Neuron (in vitro differentiated cells): ENCODE measurements around the gene CYB561A3.
A peak's percentile ranks its signal among the peaks of the same experiment; 100 is the strongest.
"Not testable (repeated sequence)": the region's sequence is repeated elsewhere in the genome, so short reads cannot be mapped to it uniquely, and the experiment has no call there.

Experiments used
- H2AFZ ChIP-seq: one replicate; pipeline ENCODE4 v1.6.1; 2013; ENCODE audit warnings: low read depth, mild to moderate bottlenecking, inconsistent platforms, low read length, moderate library complexity
- H3K27me3 ChIP-seq: one replicate; pipeline ENCODE4 v1.6.1; 2013; ENCODE audit warnings: low read length; ENCODE audit not compliant: insufficient read depth
- H3K36me3 ChIP-seq: one replicate; pipeline ENCODE4 v1.6.1; 2013; ENCODE audit warnings: low read length; ENCODE audit not compliant: insufficient read depth
- H3K4me1 ChIP-seq: one replicate; pipeline ENCODE4 v1.6.1; 2013; ENCODE audit warnings: low read length; ENCODE audit not compliant: insufficient read depth
- H3K4me3 ChIP-seq: 2 replicates; pipeline ENCODE4 v1.5.1; 2013; ENCODE audit warnings: mild to moderate bottlenecking, low read length, moderate library complexity
- H3K9me3 ChIP-seq: one replicate; pipeline ENCODE4 v1.6.1; 2013; ENCODE audit warnings: low read length

Gene CYB561A3, protein sequence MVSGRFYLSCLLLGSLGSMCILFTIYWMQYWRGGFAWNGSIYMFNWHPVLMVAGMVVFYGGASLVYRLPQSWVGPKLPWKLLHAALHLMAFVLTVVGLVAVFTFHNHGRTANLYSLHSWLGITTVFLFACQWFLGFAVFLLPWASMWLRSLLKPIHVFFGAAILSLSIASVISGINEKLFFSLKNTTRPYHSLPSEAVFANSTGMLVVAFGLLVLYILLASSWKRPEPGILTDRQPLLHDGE

DNA sequence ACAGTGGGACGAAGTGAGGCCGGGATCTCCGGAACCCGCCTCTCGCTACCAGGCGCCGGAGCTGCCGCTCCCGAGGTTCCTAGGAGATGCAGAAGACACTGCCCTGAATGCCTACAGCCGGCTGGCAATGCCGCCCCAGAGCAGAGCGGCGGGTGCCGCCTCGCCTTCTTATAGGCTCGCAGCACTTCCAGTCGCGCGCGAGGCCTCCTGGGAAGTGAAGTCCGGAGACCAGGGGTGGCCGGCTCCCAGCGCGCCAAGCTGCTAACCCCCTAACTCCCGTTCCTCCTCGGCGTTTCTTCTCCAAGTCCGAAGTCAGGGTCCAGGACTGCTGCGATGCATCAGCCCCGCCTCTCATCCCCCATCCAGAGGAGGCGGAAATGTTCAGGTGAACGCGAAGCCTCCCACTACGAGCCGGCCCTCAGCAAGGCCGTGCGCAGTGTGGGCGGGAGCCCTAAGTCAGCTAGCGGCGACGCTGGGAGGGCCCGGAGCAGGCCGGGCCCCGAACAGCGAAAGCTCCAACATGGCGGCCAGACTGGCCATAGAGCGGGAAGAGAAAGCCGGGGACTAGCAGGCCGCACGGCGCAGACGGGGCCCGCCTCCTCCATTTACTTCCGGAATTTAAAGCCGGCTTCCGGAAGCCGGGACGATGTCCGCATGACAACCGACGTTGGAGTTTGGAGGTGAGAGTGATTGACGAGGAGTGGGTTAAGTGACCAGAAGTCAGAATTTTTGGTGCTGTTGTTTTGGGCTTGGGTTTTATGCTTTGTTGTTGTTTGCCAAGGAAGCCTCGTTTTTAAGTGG lies at the start of gene CYB561A3, which contains the start of gene TMEM138:
CYB561A3 (minus strand) TSS at position 142 of the 801 bp plus-strand sequence. CDS start 5,169 bp downstream, outside the sequence.
TMEM138 (plus strand) TSS at position 634 of the 801 bp plus-strand sequence. CDS start 2,017 bp downstream, outside the sequence.
- H3K4me1 ChIP-seq, result peaks cover 11% of the 10 kb centered on the region
- no peaks in the 10 kb centered on the region for H3K9me3 ChIP-seq
- H3K36me3 ChIP-seq, result peaks cover 31% of the 10 kb centered on the region
- peak within 1 kb of the TSS; percentile 87 for H3K4me3 ChIP-seq
- peak within 1 kb of the TSS; percentile 29 for H2AFZ ChIP-seq
- H3K27me3 ChIP-seq, result no peaks in the 10 kb centered on the region

DNA sequence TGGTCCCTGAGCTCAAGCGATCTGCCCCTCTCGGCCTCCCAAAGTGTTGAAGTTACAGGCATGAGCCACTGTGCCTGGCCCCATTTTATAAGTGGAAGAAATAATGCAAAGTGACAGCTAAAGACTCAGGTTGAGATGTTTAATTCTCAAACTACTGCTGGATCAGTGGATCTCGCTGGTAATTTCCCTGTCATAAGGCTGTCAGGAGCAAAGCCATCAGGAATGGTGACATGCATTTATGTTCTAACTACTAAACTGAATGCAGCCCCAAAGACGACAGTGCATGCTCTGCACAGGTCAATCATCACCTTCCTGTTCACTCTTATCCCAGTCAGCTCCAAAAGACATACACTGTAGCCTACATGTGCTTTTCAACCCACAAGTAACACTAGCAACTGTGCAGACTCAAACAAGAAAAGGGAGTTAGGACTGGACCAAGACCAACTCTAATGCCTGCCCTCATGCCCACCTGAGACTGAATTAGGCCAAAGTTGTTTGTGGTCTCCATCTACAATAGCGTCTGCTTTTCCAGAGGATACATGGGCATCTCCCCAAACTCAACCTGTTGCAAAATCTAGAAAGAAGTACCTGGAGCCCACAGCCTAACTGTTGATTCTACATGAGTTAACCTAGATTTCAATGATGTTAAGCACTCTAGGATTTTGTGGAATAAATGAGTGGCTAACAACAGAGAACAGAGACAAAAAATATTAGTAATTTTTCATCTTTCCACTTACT lies 45.5 kb upstream of the CYB561A3 start:
- Histone ChIP-seq H3K36me3 (peaks cover 89% of the 10 kb centered on the region), H3K27me3 (no peaks in the 10 kb centered on the region), H3K4me1 (no peaks in the 10 kb centered on the region), H3K9me3 (no peaks in the 10 kb centered on the region), H2AFZ (no peak overlapping the region), H3K4me3 (no peak overlapping the region)

DNA sequence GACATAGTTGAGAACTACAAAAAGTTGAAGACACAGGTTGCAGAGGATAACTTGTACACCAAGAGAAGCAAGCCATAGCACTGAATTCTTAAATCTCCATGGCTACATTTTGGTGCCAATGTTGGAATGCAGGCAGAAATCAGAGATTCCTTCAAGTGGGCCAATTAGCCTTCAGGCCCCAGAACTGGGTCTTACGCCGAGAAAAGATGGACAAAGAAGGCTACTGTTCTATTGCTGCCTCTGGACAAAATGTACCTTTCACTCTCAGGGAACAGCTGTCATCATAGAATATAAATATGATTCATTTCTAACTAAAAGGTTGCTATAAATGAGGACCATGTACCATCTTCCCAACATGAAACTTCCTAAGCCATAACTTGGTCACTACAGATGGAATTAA lies 44.4 kb upstream of the CYB561A3 start:
- H2AFZ ChIP-seq, result no peak overlapping the region
- H3K4me1 ChIP-seq, result no peaks in the 10 kb centered on the region
- H3K9me3 ChIP-seq, result no peaks in the 10 kb centered on the region
- H3K4me3 ChIP-seq, result no peak overlapping the region
- H3K27me3 ChIP-seq, result no peaks in the 10 kb centered on the region
- H3K36me3 ChIP-seq, result peaks cover 86% of the 10 kb centered on the region

DNA sequence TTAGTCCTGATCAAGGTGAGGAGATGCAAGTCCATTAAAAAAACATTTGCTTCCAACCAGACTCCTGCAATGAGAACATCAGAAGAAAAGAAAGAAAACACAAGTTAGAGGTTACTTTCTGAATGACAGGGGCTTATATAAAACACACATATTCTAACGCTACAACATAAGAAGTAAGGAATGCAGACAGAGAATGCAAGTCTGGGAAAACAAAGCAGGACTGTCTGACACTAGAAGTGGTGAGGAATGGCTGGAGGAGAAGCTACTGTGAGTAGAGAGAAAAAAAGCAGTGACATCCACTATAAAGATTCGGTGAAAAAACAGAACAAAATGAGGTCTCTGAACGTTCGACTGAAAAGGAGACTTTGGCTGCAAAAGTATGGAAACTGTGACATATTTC lies 43.0 kb upstream of the CYB561A3 start:
- Histone ChIP-seq H3K27me3 (no peaks in the 10 kb centered on the region), H3K4me3 (no peak overlapping the region), H3K4me1 (no peaks in the 10 kb centered on the region), H3K36me3 (peaks cover 76% of the 10 kb centered on the region), H3K9me3 (no peaks in the 10 kb centered on the region), H2AFZ (no peak overlapping the region)

DNA sequence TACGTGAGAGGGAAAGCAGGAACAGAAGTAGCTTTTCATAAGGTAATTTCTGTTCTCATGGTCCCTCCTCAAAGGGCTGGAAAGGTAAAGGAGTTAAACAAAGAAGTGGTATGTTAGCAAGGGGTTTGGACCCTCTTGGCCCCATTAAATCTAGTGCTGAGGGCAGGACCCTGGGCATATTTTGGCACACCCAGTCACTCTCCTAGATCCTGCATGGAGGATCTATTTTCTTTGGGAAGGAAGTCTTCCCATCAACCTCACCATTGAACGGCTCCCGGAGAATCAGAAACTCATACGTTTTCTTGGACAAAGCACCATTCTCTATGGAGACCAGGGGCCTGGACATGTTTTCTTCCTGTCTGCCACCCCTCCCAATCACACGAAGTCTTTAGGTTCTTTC lies 42.4 kb upstream of the CYB561A3 start:
- Histone ChIP-seq H3K9me3 (no peaks in the 10 kb centered on the region), H3K4me1 (no peaks in the 10 kb centered on the region), H3K36me3 (peaks cover 73% of the 10 kb centered on the region)

DNA sequence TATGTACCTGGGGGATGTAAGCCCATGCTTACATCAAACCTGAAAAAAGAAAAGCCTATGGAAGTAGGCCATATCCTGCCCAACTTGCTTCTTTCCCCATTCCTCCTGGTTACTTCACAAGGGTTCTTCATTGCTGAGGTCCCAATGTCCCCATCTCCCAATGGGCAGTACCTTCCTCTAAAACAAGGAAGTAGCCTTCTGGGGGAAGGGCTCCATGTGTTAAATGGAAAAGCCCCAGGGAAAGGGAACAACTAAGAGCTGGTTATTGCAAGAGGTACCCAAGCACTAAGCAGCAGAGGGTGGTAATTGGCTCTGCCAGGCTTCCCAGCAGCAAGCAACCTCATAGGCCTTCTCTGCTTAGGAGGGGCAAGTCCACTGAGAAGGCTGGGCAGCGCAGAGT lies 42.0 kb upstream of the CYB561A3 start:
- H3K4me1 ChIP-seq, result no peaks in the 10 kb centered on the region
- H3K27me3 ChIP-seq, result no peaks in the 10 kb centered on the region
- H3K4me3 ChIP-seq, result no peak overlapping the region
- H3K36me3 ChIP-seq, result peaks cover 73% of the 10 kb centered on the region
- H2AFZ ChIP-seq, result no peak overlapping the region
- H3K9me3 ChIP-seq, result no peaks in the 10 kb centered on the region

More for the DNA sequence above, 42.4 kb upstream of the CYB561A3 start:
- Histone ChIP-seq H3K4me3 (no peak overlapping the region), H2AFZ (no peak overlapping the region), H3K27me3 (no peaks in the 10 kb centered on the region)

DNA sequence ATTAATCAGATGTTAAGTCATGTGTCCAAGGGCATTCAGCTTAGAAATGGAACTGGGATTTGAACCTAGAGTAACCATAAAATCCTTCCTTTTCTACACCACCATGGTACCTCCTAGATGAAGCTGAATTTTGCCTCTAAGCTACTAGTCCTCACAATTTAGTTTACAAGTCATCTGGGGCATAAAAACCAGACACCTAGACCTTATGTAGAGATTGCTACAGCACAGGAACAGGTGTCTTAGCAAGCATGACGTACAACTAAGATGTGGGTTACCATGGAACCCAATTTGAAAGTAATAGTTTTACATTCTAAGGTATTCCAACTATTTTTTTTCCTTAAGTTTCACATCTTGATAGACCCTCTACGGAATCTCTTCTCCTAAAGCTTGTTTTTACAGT lies 39.9 kb upstream of the CYB561A3 start:
- Histone ChIP-seq H3K36me3 (peaks cover 63% of the 10 kb centered on the region), H3K27me3 (no peaks in the 10 kb centered on the region), H3K4me3 (no peak overlapping the region), H3K9me3 (no peaks in the 10 kb centered on the region), H3K4me1 (no peaks in the 10 kb centered on the region), H2AFZ (no peak overlapping the region)

DNA sequence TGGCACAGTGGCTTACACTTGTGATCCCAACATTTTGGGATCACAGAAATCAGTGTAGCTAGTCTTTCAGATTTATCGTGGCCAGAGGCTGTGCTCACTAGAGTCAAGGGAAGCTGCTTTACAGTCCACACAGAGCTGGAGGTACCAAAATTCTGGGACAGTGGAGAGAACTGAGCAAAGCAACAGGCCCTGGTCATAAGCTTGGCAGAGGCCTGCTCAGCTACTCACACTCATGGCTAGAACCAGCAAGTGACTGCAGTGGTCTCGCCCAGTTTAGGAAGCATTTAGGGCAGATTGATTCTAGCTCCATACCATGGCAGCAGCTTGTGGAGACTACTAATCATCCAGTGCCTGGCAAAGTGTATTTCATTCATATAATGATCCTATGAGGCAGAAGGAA lies 39.5 kb upstream of the CYB561A3 start:
- no peaks in the 10 kb centered on the region for H3K4me1 ChIP-seq
- H3K27me3 ChIP-seq, result no peaks in the 10 kb centered on the region
- no peak overlapping the region for H3K4me3 ChIP-seq
- peaks cover 60% of the 10 kb centered on the region for H3K36me3 ChIP-seq
- no peak overlapping the region for H2AFZ ChIP-seq
- no peaks in the 10 kb centered on the region for H3K9me3 ChIP-seq

DNA sequence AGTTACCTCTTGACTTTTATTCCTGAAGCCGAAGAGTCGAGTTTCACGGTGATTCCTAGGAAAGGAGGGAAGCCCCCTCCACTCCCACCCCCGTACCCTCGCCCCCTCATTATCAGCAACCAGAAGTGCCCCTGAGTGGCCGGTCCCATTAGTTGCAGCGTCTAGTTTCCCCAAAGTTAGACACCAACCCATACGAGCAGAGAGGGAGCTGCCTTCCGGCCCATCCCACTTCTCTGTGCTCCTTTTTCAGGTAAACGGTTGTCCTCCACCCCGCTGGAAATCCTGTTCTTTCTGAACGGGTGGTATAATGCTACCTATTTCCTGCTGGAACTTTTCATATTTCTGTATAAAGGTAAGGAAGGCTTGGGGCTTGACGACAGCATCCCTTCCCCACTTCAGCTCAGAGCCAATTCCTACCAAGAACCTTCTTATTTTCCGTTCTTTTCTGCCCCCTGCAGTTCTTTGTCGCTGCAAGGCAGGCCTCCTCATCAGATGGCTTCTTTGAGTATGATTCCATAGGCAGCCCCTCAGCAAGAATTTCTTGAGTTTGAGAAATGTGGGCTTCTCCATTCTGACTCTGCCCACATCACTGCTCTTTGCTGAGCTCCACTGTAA lies 31.4 kb upstream of the CYB561A3 start:
- H3K9me3 ChIP-seq, result peaks cover 6% of the 10 kb centered on the region
- H3K4me1 ChIP-seq, result peaks cover 2% of the 10 kb centered on the region
- peak overlapping the region; percentile 20 for H2AFZ ChIP-seq
- H3K36me3 ChIP-seq, result peaks cover 9% of the 10 kb centered on the region
- H3K4me3 ChIP-seq, result peak overlapping the region; percentile 63
- H3K27me3 ChIP-seq, result no peaks in the 10 kb centered on the region

DNA sequence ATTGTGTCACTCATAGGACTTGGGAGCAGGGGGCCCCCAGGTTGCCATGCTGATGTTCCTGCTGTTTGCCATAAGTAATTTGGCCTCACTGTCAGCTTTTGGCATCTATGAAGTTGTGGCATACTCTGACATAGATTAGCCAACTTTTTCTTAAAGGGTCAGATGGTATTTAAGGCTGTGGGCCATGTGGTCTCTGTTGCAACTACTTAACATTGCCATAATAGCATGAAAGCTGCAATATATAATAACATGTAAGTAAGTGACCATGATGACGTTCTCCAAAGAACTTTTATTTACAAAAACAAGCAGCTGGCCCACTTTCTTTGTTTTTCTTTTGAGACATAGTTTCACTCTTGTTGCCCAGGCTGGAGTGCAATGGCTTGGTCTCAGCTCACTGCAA lies 28.5 kb upstream of the CYB561A3 start:
- Histone ChIP-seq H3K4me3 (no peak overlapping the region), H3K9me3 (peaks cover 6% of the 10 kb centered on the region), H3K4me1 (peaks cover 2% of the 10 kb centered on the region), H3K27me3 (no peaks in the 10 kb centered on the region), H3K36me3 (peaks cover 4% of the 10 kb centered on the region), H2AFZ (no peak overlapping the region)

DNA sequence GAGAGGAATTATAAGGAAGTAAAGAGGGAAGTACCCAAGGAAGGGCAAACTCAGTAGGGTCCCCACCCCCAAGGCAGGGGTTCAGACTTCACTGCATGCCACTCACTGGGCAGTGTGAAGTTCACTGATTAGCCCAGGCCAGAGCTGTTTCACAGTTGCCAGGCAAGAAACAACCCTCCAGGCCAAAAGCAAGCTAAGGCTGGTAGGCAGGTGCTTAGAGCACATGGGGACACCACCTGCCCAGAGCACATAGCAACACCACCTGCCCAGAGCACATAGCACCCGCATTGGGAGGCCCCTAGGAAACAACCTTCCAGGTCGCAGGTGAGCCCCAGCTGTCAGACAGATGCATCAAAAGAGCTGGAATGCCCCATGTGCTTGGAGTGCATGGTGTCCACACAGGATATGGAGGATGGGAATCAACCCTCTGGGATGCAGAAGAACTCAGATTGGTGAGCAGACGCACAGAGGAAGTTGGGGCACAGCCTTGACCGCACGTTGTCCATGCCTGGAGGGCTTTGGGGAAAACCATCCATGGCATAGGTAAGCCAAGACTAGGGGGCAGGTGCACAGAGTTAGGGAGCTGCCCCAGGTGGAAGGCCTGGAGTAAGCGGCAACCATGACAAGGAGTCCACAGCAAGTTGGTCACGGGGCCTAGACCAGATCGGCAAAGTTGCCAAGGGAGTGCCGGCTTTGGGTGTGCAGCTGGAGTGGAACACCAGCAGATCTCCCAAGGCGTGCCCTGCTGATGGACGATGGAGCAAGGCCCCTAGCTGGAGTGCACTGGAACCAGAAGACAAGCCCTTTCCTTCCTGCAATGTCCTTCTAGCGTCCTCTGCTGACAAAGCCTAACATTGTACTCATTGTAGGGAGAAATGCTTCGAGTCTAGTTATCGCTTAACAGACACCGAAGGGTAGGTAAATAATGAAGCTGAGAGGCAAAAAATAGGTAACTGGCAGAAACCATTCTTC lies 22.9 kb upstream of the CYB561A3 start:
- Histone ChIP-seq H2AFZ (no peak overlapping the region), H3K27me3 (no peaks in the 10 kb centered on the region), H3K4me3 (no peak overlapping the region), H3K9me3 (peaks cover under 1% of the 10 kb centered on the region), H3K36me3 (no peaks in the 10 kb centered on the region), H3K4me1 (no peaks in the 10 kb centered on the region)

DNA sequence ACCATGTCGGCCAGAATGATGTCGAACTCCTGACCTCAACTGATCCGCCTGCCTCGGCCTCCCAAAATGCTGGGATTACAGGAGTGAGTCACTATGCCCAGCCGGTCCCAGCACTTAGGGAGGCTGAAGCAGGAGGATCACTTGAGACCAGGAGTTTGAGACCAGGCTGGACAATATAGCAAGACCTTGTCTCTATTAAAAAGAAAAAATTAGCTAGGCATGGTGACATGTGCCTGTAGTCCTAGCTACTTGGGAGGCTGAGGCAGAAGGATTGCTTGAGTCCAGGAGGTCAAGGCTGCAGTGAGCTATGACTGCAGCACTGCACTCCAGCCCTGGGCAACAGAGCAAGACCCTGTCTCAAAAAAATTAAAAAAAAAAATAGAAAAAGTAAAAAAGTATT lies 22.2 kb upstream of the CYB561A3 start:
- not testable (repeated sequence) for H3K4me1 ChIP-seq, H3K4me3 ChIP-seq, H3K27me3 ChIP-seq, H2AFZ ChIP-seq, H3K9me3 ChIP-seq, H3K36me3 ChIP-seq
